Small intestine (tissue), 7 donors: ENCODE results near the gene CBX1. TPM values are rescaled to one million over a fixed set of nuclear protein-coding genes. Genes with fewer than 3 reads are reported as not detected.
A peak's percentile ranks its signal among the peaks of the same experiment; 100 is the strongest.

ENCODE experiments used
- DNase-seq, 2 donors: peaks; one replicate each; pipeline versions ENCODE4 v3.0.0 to v3.0.0-alpha.2; 2013
- FAIRE-seq: peaks from 2 replicates; lab custom pipeline; 2012; peaks lifted over from hg19 to GRCh38; lab: Jason Lieb, UNC
- H3K27ac ChIP-seq, 3 donors: one replicate each; pipeline ENCODE4 v1.5.1; 2013; ENCODE audit warnings: low read length in 2 of 3, mild to moderate bottlenecking in 2 of 3, control low read depth in 1 of 3, inconsistent platforms in 1 of 3, low read depth in 1 of 3, moderate library complexity in 1 of 3
- H3K27me3 ChIP-seq, 3 donors: one replicate each; pipeline ENCODE4 v1.6.1; 2013; ENCODE audit warnings: low read length in 3 of 3, inconsistent platforms in 1 of 3; ENCODE audit not compliant: control insufficient read depth in 3 of 3, insufficient read depth in 3 of 3
- H3K36me3 ChIP-seq, 3 donors: one replicate each; pipeline ENCODE4 v1.6.1; 2013; ENCODE audit warnings: low read length in 3 of 3, inconsistent platforms in 1 of 3, low read depth in 1 of 3, mild to moderate bottlenecking in 1 of 3, moderate library complexity in 1 of 3; ENCODE audit not compliant: control insufficient read depth in 3 of 3, insufficient read depth in 2 of 3
- H3K4me1 ChIP-seq, 3 donors: one replicate each; pipeline ENCODE4 v1.6.1; 2013; ENCODE audit warnings: low read length in 2 of 3, inconsistent platforms in 1 of 3, low read depth in 1 of 3, mild to moderate bottlenecking in 1 of 3, moderate library complexity in 1 of 3; ENCODE audit not compliant: control insufficient read depth in 3 of 3, insufficient read depth in 2 of 3
- H3K4me3 ChIP-seq, 3 donors: one replicate each; pipeline ENCODE4 v1.5.1; 2013; ENCODE audit warnings: low read length in 3 of 3, control low read depth in 1 of 3, inconsistent platforms in 1 of 3, low read depth in 1 of 3, mild to moderate bottlenecking in 1 of 3, moderate library complexity in 1 of 3
- H3K9me3 ChIP-seq, 2 donors: one replicate each; pipeline ENCODE4 v1.6.1; 2013; ENCODE audit warnings: low read depth in 1 of 2, low read length in 1 of 2; ENCODE audit not compliant: control insufficient read depth in 2 of 2, insufficient read depth in 1 of 2
- WGBS, 3 donors: extraction: QIAGEN DNeasy Blood & Tissue Kit; methylation state at CpG; one replicate each; pipeline ENCODE4 v1.1.7; 2013; 5-methylcytosine and 5-hydroxymethylcytosine counted together
- polyA plus RNA-seq, 4 donors: library from polyadenylated mRNA; stranded (reverse) in 3 of 4; unstranded in 1 of 4; fragments of 200-250 nt in 3 of 4; fragments of 120-200 nt in 1 of 4; gene quantifications; one replicate each; pipeline versions ENCODE4 v1.2.1 to v1.2.3, GENCODE V29; 2013
- donor health status: healthy with polysubstance abuse.
- donor health status: control.
- donor health status: control.
- donor health status: Bipolar disorder and iron deficiency.
- donor health status: healthy.

The CBX1 gene
- polyA plus RNA-seq, 4 donors: 9.4 to 57.1 (median 19.8) TPM

GRCh38 chr17:48113201-48113676 is 12.0 kb upstream of the CBX1 start:
- no peak for DNase-seq
- FAIRE-seq: no peak
- no peak overlapping the region for H3K4me3 ChIP-seq
- no peaks in the 10 kb centered on the region for H3K27me3 ChIP-seq
- H3K9me3 ChIP-seq: no peaks in the 10 kb centered on the region
- H3K4me1 ChIP-seq: peaks cover 0 to 4% (median 0%) of the 10 kb centered on the region in 3 donors
- WGBS, 3 donors: 64 to 94% (median 67%) methylated on average over 5 of the region's 5 CpGs
- peaks cover 2 to 49% (median 3%) of the 10 kb centered on the region in 3 donors for H3K36me3 ChIP-seq
- peak overlapping the region in 1 of 3 donors; percentile 73 for H3K27ac ChIP-seq

GRCh38 chr17:48111937-48112241 is 10.6 kb upstream of the CBX1 start:
- Histone ChIP-seq H3K9me3 (no peaks in the 10 kb centered on the region), H3K4me3 (no peak overlapping the region), H3K4me1 (peaks cover 0 to 6% (median 0%) of the 10 kb centered on the region in 3 donors), H3K27ac (no peak overlapping the region), H3K36me3 (peaks cover 0 to 39% (median 2%) of the 10 kb centered on the region in 3 donors), H3K27me3 (no peaks in the 10 kb centered on the region)
- 74 to 87% (median 78%) methylated on average over 2 of the region's 2 CpGs for WGBS, 3 donors
- FAIRE-seq (no peak), DNase-seq (no peak)

DNA sequence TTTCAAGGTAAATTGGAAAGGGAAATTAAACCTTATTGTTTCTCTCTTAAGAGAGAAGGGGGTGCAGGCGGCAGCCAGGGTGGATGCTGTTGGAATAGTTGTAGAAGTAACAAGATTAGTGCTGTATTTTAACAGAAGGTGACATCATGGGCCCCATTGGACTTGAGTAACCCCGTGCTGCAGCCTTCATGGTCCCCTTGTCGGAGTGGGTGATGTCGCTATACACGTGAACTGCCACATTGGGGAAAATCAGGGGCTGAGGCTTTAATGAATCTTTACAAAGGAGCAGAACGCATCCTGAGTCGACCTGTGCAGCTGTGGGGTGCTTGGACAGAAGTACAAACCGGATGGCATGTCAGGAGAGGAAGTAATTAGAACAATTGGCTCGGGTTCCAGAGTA is 9.5 kb upstream of the CBX1 start:
- WGBS, 3 donors: 72 to 84% (median 77%) methylated on average over 9 of the region's 9 CpGs
- no peak for FAIRE-seq
- no peak overlapping the region for H3K4me3 ChIP-seq
- H3K36me3 ChIP-seq: peaks cover 0 to 29% (median 2%) of the 10 kb centered on the region in 3 donors
- H3K27ac ChIP-seq: no peak overlapping the region
- H3K27me3 ChIP-seq: no peaks in the 10 kb centered on the region
- peaks cover 0 to 6% (median 0%) of the 10 kb centered on the region in 3 donors for H3K4me1 ChIP-seq
- H3K9me3 ChIP-seq: no peaks in the 10 kb centered on the region
- no peak for DNase-seq

- H3K4me3 ChIP-seq: peak within 1 kb of the TSS; percentile 74 to 86 (median 83)
- 1% methylated on average over 58 to 64 of the region's 64 CpGs for WGBS, 3 donors
- peak within 1 kb of the TSS; percentile 94 to 99 (median 95) for H3K27ac ChIP-seq
- H3K27me3 ChIP-seq: no peaks in the 10 kb centered on the region
- FAIRE-seq: no peak
- peaks cover 0 to 6% (median 0%) of the 10 kb centered on the region in 3 donors for H3K4me1 ChIP-seq
- peak; percentile 92 to 96 for DNase-seq
- H3K36me3 ChIP-seq: peaks cover 0 to 5% (median 0%) of the 10 kb centered on the region in 3 donors
- no peaks in the 10 kb centered on the region for H3K9me3 ChIP-seq
These were observed 6.1 kb upstream of the CBX1 start, which contains the start of gene SNX11 for GRCh38 chr17:48107137-48108055. SNX11 (plus strand) TSS chr17:48107766; CDS start chr17:48112044, 4,278 bp downstream.

GRCh38 chr17:48106802-48107136 is 5.5 kb upstream of the CBX1 start:
- H3K4me3 ChIP-seq: peak overlapping the region in 2 of 3 donors; percentile 74 to 86
- H3K27ac ChIP-seq: peak overlapping the region in 2 of 3 donors; percentile 95 to 99
- DNase-seq (no peak), FAIRE-seq (no peak)
- H3K9me3 ChIP-seq: no peaks in the 10 kb centered on the region
- WGBS, 3 donors: 32 to 44% (median 35%) methylated on average over 13 of the region's 13 CpGs
- H3K36me3 ChIP-seq: peaks cover 0 to 5% (median 0%) of the 10 kb centered on the region in 3 donors
- H3K4me1 ChIP-seq: peaks cover 0 to 6% (median 0%) of the 10 kb centered on the region in 3 donors
- no peaks in the 10 kb centered on the region for H3K27me3 ChIP-seq

GRCh38 chr17:48104440-48104839 is 3.2 kb upstream of the CBX1 start:
- Histone ChIP-seq H3K27me3 (no peaks in the 10 kb centered on the region), H3K4me1 (peaks cover 0 to 11% (median 0%) of the 10 kb centered on the region in 3 donors), H3K27ac (no peak overlapping the region), H3K9me3 (no peaks in the 10 kb centered on the region), H3K36me3 (no peaks in the 10 kb centered on the region), H3K4me3 (no peak overlapping the region)
- DNase-seq (no peak), FAIRE-seq (no peak)
- 86 to 89% (median 88%) methylated on average over 7 of the region's 7 CpGs for WGBS, 3 donors

- DNase-seq (no peak), FAIRE-seq (no peak)
- Histone ChIP-seq H3K4me3 (no peak overlapping the region), H3K4me1 (peaks cover 0 to 5% (median 0%) of the 10 kb centered on the region in 3 donors), H3K9me3 (no peaks in the 10 kb centered on the region), H3K27ac (no peak overlapping the region), H3K27me3 (no peaks in the 10 kb centered on the region), H3K36me3 (no peaks in the 10 kb centered on the region)
- 70 to 81% (median 78%) methylated on average over 14 of the region's 14 CpGs for WGBS, 3 donors
These were observed 1.8 kb upstream of the CBX1 start for GRCh38 chr17:48102798-48103715.
